Tibial artery (tissue), 4 donors: ENCODE measurements around the gene MISP.

Experiments
- DNase-seq, 2 donors: peaks; one replicate each; pipeline ENCODE4 v3.0.0-alpha.2; 2019
- H3K27ac ChIP-seq, 2 donors: fragments of 200-600 bp; sonication (generic) in 1 of 2; 1 replicate in 1 of 2; 2 replicates in 1 of 2; pipeline ENCODE4 v1.5.1; 2018 to 2019; ENCODE audit warnings: mild to moderate bottlenecking in 1 of 2
- H3K27me3 ChIP-seq, 2 donors: fragments of 200-600 bp; sonication (generic) in 1 of 2; one replicate each; pipeline versions ENCODE4 v1.5.1 to v1.6.0; 2016 to 2019
- H3K36me3 ChIP-seq, 3 donors: fragments of 200-600 bp; sonication (generic) in 2 of 3; one replicate each; pipeline ENCODE4 v1.5.1; 2016 to 2019; ENCODE audit warnings: mild to moderate bottlenecking in 2 of 3
- H3K4me1 ChIP-seq, 4 donors: fragments of 200-600 bp; sonication (generic) in 2 of 4; 1 replicate in 3 of 4; 2 replicates in 1 of 4; pipeline ENCODE4 v1.5.1; 2016 to 2019
- H3K4me3 ChIP-seq, 2 donors: fragments of 200-600 bp; sonication (generic) in 1 of 2; 1 replicate in 1 of 2; 2 replicates in 1 of 2; pipeline ENCODE4 v1.5.1; 2018 to 2019; ENCODE audit warnings: mild to moderate bottlenecking in 2 of 2
- H3K9me3 ChIP-seq, 3 donors: fragments of 200-600 bp; sonication (generic) in 1 of 3; one replicate each; pipeline ENCODE4 v1.5.1; 2016 to 2019
- CTCF ChIP-seq, 2 experiments: fragments of 200-600 bp in 1 of 2; fragments of 450-650 bp in 1 of 2; IDR thresholded peaks; one replicate each; pipeline ENCODE4 v1.5.1; 2017 to 2019; ENCODE audit warnings: antibody characterized with exemption in 2 of 2, mild to moderate bottlenecking in 1 of 2, moderate library complexity in 1 of 2
- intact Hi-C: fragments of 100-400 bp; cut with DNase I; formaldehyde crosslinking; loops from one replicate; pipeline ENCODE4 v1.15.0; 2023; ENCODE audit warnings: low total_unique reads

The MISP gene

GRCh38 chr19:747432-748273, 3.3 kb upstream of the MISP start:
- peaks cover 0 to 28% of the 10 kb centered on the region in 2 donors for H3K27me3 ChIP-seq
- peaks cover 0 to 34% (median 13%) of the 10 kb centered on the region in 3 donors for H3K9me3 ChIP-seq
- H3K27ac ChIP-seq, result no peak overlapping the region
- no peak for DNase-seq
- peaks cover 0 to 22% (median 18%) of the 10 kb centered on the region in 3 donors for H3K36me3 ChIP-seq
- no peaks in the 10 kb centered on the region for H3K4me1 ChIP-seq
- intact Hi-C loops, result no loop called here
- TF ChIP-seq CTCF (IDR thresholded peaks at IDR 0.05), result no peak
- H3K4me3 ChIP-seq, result no peak overlapping the region

- no peak for DNase-seq
- Histone ChIP-seq H3K9me3 (peaks cover 0 to 34% (median 13%) of the 10 kb centered on the region in 3 donors), H3K27ac (no peak overlapping the region), H3K4me1 (no peaks in the 10 kb centered on the region), H3K27me3 (peaks cover 0 to 33% of the 10 kb centered on the region in 2 donors), H3K36me3 (peaks cover 0 to 22% (median 18%) of the 10 kb centered on the region in 3 donors), H3K4me3 (no peak overlapping the region)
- no peak for TF ChIP-seq CTCF (IDR thresholded peaks at IDR 0.05)
- intact Hi-C loops, result no loop called here
These were observed 2.7 kb upstream of the MISP start for GRCh38 chr19:748274-748598.

GRCh38 chr19:749811-750210, 1.1 kb upstream of the MISP start:
- no peak for DNase-seq
- intact Hi-C loops, result no loop called here
- Histone ChIP-seq H3K4me3 (no peak overlapping the region), H3K9me3 (peaks cover 0 to 24% (median 13%) of the 10 kb centered on the region in 3 donors), H3K4me1 (no peaks in the 10 kb centered on the region), H3K27ac (no peak overlapping the region), H3K27me3 (peaks cover 0 to 33% of the 10 kb centered on the region in 2 donors), H3K36me3 (peaks cover 0 to 22% (median 18%) of the 10 kb centered on the region in 3 donors)
- TF ChIP-seq CTCF (IDR thresholded peaks at IDR 0.05), result no peak

- peaks cover 0 to 33% of the 10 kb centered on the region in 2 donors for H3K27me3 ChIP-seq
- DNase-seq, result no peak
- no peak for TF ChIP-seq CTCF (IDR thresholded peaks at IDR 0.05)
- H3K4me3 ChIP-seq, result no peak overlapping the region
- H3K36me3 ChIP-seq, result peaks cover 0 to 13% (median 12%) of the 10 kb centered on the region in 3 donors
- no peak overlapping the region for H3K27ac ChIP-seq
- H3K4me1 ChIP-seq, result no peaks in the 10 kb centered on the region
- intact Hi-C loops, result no loop called here
- H3K9me3 ChIP-seq, result peaks cover 0 to 14% (median 13%) of the 10 kb centered on the region in 3 donors
These were observed 809 bp downstream of the MISP start for GRCh38 chr19:751501-752341.

- Histone ChIP-seq H3K4me3 (no peak overlapping the region), H3K9me3 (peaks cover 0 to 6% (median 3%) of the 10 kb centered on the region in 3 donors), H3K27ac (no peak overlapping the region), H3K36me3 (peaks cover 0 to under 1% (median under 1%) of the 10 kb centered on the region in 3 donors), H3K27me3 (peaks cover 0 to 38% of the 10 kb centered on the region in 2 donors), H3K4me1 (no peaks in the 10 kb centered on the region)
- DNase-seq, result peak in 1 of 2 donors; percentile 39
- intact Hi-C loops, result no loop called here
- no peak for TF ChIP-seq CTCF (IDR thresholded peaks at IDR 0.05)
These were observed 2.0 kb downstream of the MISP start for GRCh38 chr19:752652-753517.
